Loucy (cell line): ENCODE results near the gene SLC5A3.

Experiments used
- H2AFZ ChIP-seq: fragments of 200-600 bp; sonication (generic); 2 replicates; pipeline ENCODE4 v1.6.0; 2016; ENCODE audit warnings: antibody characterized with exemption, mild to moderate bottlenecking, low read length, moderate library complexity
- H3F3A ChIP-seq: fragments of 200-600 bp; 2 replicates; pipeline ENCODE4 v1.6.0; 2016; ENCODE audit warnings: antibody characterized with exemption, low read depth, mild to moderate bottlenecking
- H3K27me3 ChIP-seq: fragments of 200-600 bp; sonication (generic); 2 replicates; pipeline ENCODE4 v1.6.1; 2014; ENCODE audit warnings: low read length, mild to moderate bottlenecking; ENCODE audit not compliant: insufficient read depth, poor library complexity, severe bottlenecking
- H3K36me3 ChIP-seq: fragments of 200-600 bp; sonication (generic); 2 replicates; pipeline ENCODE4 v1.6.1; 2016; ENCODE audit warnings: low read length; ENCODE audit not compliant: insufficient read depth
- H3K4me1 ChIP-seq: fragments of 200-600 bp; sonication (generic); 2 replicates; pipeline ENCODE4 v1.5.1; 2014; ENCODE audit warnings: low read length, mild to moderate bottlenecking; ENCODE audit not compliant: insufficient read depth, poor library complexity, severe bottlenecking
- H3K4me2 ChIP-seq: fragments of 200-600 bp; sonication (generic); 2 replicates; pipeline ENCODE4 v1.6.0; 2014; ENCODE audit warnings: antibody characterized with exemption, low read length, low read depth, mild to moderate bottlenecking; ENCODE audit not compliant: poor library complexity, severe bottlenecking
- H3K4me3 ChIP-seq: fragments of 200-600 bp; sonication (generic); 2 replicates; pipeline ENCODE4 v1.5.1; 2014; ENCODE audit warnings: low read length, mild to moderate bottlenecking, mixed read lengths; ENCODE audit not compliant: poor library complexity, severe bottlenecking
- H3K79me2 ChIP-seq: fragments of 200-600 bp; sonication (generic); 2 replicates; pipeline ENCODE4 v1.6.1; 2014; ENCODE audit warnings: low read length; ENCODE audit not compliant: insufficient read depth
- H3K9ac ChIP-seq: fragments of 200-600 bp; sonication (generic); 2 replicates; pipeline ENCODE4 v1.6.0; 2014; ENCODE audit warnings: mild to moderate bottlenecking, low read depth, low read length, moderate library complexity; ENCODE audit not compliant: poor library complexity, severe bottlenecking
- H3K9me2 ChIP-seq: fragments of 200-600 bp; sonication (generic); replicated peaks from 2 replicates; pipeline ENCODE4 v1.6.1; 2016; ENCODE audit warnings: low read depth, low read length, mixed read lengths
- H3K9me3 ChIP-seq: fragments of 200-600 bp; sonication (generic); 2 replicates; pipeline ENCODE4 v1.6.1; 2014; ENCODE audit warnings: mild to moderate bottlenecking, antibody characterized with exemption, low read length, low read depth; ENCODE audit not compliant: insufficient read depth
- H4K20me1 ChIP-seq: fragments of 200-600 bp; sonication (generic); 2 replicates; pipeline ENCODE4 v1.6.0; 2014; ENCODE audit warnings: antibody characterized with exemption, low read length, mild to moderate bottlenecking; ENCODE audit not compliant: insufficient read depth, poor library complexity, severe bottlenecking
- EZH2phosphoT487 ChIP-seq: fragments of 200-600 bp; IDR thresholded peaks from 2 replicates; pipeline ENCODE4 v1.6.1; 2018; ENCODE audit warnings: antibody characterized with exemption, mild to moderate bottlenecking, moderate library complexity, borderline replicate concordance
- TF ChIP-seq, protein P1 (sequence below): fragments of 200-600 bp; sonication (generic); conservative IDR thresholded peaks from 2 replicates; pipeline ENCODE4 v1.5.1; 2014; ENCODE audit warnings: mild to moderate bottlenecking, antibody characterized with exemption, low read length

SLC5A3 gene

GRCh38 chr21:34034369-34035014 lies 38.9 kb upstream of the SLC5A3 start:
- no peak overlapping the region for H2AFZ ChIP-seq

DNA sequence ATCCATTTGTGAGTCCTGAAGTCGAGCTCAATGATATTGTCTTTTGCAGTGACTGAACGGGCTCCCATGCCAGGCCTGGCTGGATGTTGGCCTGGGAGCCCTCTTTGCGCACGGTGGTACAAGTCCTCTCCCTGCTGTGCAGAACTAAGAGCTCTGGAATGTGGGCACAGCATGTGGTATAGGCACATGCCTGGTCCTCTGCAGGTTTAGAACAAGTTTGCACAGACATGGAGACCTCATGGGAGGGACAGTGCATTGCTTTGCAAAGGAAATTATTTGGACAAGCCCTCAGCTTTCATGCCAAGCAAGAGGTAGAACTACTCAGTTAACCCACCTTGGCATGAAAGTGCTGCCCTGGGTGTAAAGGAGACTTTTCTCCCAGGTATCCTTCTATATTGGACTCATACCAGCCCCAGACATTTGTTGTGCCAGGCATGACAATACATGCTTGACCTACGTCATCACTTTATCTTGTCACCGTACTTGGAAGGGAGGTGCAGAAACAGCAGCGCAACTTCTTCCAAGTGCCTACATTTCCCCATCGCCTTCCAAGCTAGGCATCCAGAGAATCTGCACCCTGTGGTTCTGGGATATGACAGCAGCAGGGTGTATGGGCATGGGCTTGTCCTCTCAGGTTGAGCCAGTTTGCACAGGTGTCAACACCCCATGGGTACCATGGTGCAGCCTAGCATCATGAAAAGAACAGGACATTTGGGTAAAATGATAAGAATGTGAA lies 37.6 kb upstream of the SLC5A3 start:
- Histone ChIP-seq H3F3A (no peaks in the 10 kb centered on the region), H3K4me2 (no peak overlapping the region), H3K4me3 (no peak overlapping the region), H3K9me3 (no peaks in the 10 kb centered on the region), H2AFZ (no peak overlapping the region), H3K9ac (no peak overlapping the region), H4K20me1 (no peaks in the 10 kb centered on the region), H3K4me1 (no peaks in the 10 kb centered on the region), H3K79me2 (no peaks in the 10 kb centered on the region), H3K36me3 (no peaks in the 10 kb centered on the region), H3K9me2 (no peaks in the 10 kb centered on the region), H3K27me3 (no peaks in the 10 kb centered on the region)
- TF ChIP-seq EZH2phosphoT487: no peak
- TF ChIP-seq, protein P1, sequence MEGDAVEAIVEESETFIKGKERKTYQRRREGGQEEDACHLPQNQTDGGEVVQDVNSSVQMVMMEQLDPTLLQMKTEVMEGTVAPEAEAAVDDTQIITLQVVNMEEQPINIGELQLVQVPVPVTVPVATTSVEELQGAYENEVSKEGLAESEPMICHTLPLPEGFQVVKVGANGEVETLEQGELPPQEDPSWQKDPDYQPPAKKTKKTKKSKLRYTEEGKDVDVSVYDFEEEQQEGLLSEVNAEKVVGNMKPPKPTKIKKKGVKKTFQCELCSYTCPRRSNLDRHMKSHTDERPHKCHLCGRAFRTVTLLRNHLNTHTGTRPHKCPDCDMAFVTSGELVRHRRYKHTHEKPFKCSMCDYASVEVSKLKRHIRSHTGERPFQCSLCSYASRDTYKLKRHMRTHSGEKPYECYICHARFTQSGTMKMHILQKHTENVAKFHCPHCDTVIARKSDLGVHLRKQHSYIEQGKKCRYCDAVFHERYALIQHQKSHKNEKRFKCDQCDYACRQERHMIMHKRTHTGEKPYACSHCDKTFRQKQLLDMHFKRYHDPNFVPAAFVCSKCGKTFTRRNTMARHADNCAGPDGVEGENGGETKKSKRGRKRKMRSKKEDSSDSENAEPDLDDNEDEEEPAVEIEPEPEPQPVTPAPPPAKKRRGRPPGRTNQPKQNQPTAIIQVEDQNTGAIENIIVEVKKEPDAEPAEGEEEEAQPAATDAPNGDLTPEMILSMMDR: no peak

More at GRCh38 chr21:34034369-34035014, 38.9 kb upstream of the SLC5A3 start:
- no peaks in the 10 kb centered on the region for H3F3A ChIP-seq
- H3K4me1 ChIP-seq: no peaks in the 10 kb centered on the region
- H3K4me2 ChIP-seq: no peak overlapping the region
- H3K4me3 ChIP-seq: no peak overlapping the region
- no peak for TF ChIP-seq EZH2phosphoT487
- TF ChIP-seq, protein P1: no peak
- H3K9ac ChIP-seq: no peak overlapping the region
- no peaks in the 10 kb centered on the region for H3K9me3 ChIP-seq
- no peaks in the 10 kb centered on the region for H3K36me3 ChIP-seq
- no peaks in the 10 kb centered on the region for H4K20me1 ChIP-seq
- H3K27me3 ChIP-seq: no peaks in the 10 kb centered on the region
- no peaks in the 10 kb centered on the region for H3K79me2 ChIP-seq
- no peaks in the 10 kb centered on the region for H3K9me2 ChIP-seq

- TF ChIP-seq, protein P1: no peak
- no peak for TF ChIP-seq EZH2phosphoT487
- H3F3A ChIP-seq: no peaks in the 10 kb centered on the region
- H3K4me1 ChIP-seq: no peaks in the 10 kb centered on the region
- no peak overlapping the region for H2AFZ ChIP-seq
- no peaks in the 10 kb centered on the region for H4K20me1 ChIP-seq
- H3K4me3 ChIP-seq: no peak overlapping the region
- no peak overlapping the region for H3K9ac ChIP-seq
- H3K9me2 ChIP-seq: no peaks in the 10 kb centered on the region
- no peak overlapping the region for H3K4me2 ChIP-seq
- H3K79me2 ChIP-seq: no peaks in the 10 kb centered on the region
- no peaks in the 10 kb centered on the region for H3K36me3 ChIP-seq
- no peaks in the 10 kb centered on the region for H3K27me3 ChIP-seq
- no peaks in the 10 kb centered on the region for H3K9me3 ChIP-seq
These were observed 36.2 kb upstream of the SLC5A3 start for GRCh38 chr21:34037009-34037795.
